ENCODE data around the gene DYNLT2B. TPM values are rescaled to one million over a fixed set of nuclear protein-coding genes. Genes with fewer than 3 reads are reported as not detected.

DYNLT2B gene
- polyA plus RNA-seq, 1 donor from 2014 or later, result 276 TPM

- no peak overlapping the region for H3K9ac ChIP-seq (ENCODE audit: low read length)
- no peak overlapping the region for H3K27ac ChIP-seq (ENCODE audit: low read length)
- no peak overlapping the region for H2AFZ ChIP-seq (ENCODE audit: low read depth, low read length)
- H3F3A ChIP-seq (ENCODE audit: insufficient read depth, low read length, poor library complexity, severe bottlenecking), result no peaks in the 10 kb centered on the region
- no peaks in the 10 kb centered on the region for H3K36me3 ChIP-seq (ENCODE audit: insufficient read depth, low read length)
- H3K9me2 ChIP-seq (ENCODE audit: insufficient read depth, low read length), result no peaks in the 10 kb centered on the region
- no peaks in the 10 kb centered on the region for H3K9me3 ChIP-seq (ENCODE audit: low read length)
- no peak overlapping the region for H3K4me2 ChIP-seq (ENCODE audit: low read length)
- no peaks in the 10 kb centered on the region for H3K27me3 ChIP-seq (ENCODE audit: insufficient read depth, low read depth, low read length)
- TF ChIP-seq TAF1 (IDR thresholded peaks at IDR 0.05; ENCODE audit: low read depth) (no peak), REST (IDR thresholded peaks at IDR 0.05; ENCODE audit: borderline replicate concordance) (no peak), SMC3 (conservative IDR thresholded peaks at IDR 0.05; ENCODE audit: poor library complexity) (no peak), MXI1 (conservative IDR thresholded peaks at IDR 0.05; ENCODE audit: poor library complexity, severe bottlenecking) (no peak), CTCF (IDR thresholded peaks at IDR 0.05; ENCODE audit: poor library complexity, severe bottlenecking) (no peak), EP300 (conservative IDR thresholded peaks at IDR 0.05; ENCODE audit: poor library complexity, severe bottlenecking) (no peak), RAD21 (conservative IDR thresholded peaks at IDR 0.05) (no peak), POLR2AphosphoS5 (IDR thresholded peaks at IDR 0.05) (no peak), EZH2 (IDR thresholded peaks at IDR 0.05; ENCODE audit: borderline replicate concordance, insufficient read depth, low read length, poor library complexity, severe bottlenecking) (no peak)
- H3K4me3 ChIP-seq (ENCODE audit: low read length), result no peak overlapping the region
- H3K79me2 ChIP-seq (replicated peaks; ENCODE audit: insufficient read depth, low read length), result peaks cover 3% of the 10 kb centered on the region
- H4K20me1 ChIP-seq (ENCODE audit: insufficient read depth), result no peaks in the 10 kb centered on the region
Observed at GRCh38 chr3:196255776-196256175, 62.3 kb downstream of the DYNLT2B start.

- H3K4me2 ChIP-seq (ENCODE audit: low read length), result no peak overlapping the region
- no peak overlapping the region for H2AFZ ChIP-seq (ENCODE audit: low read depth, low read length)
- TF ChIP-seq EZH2 (IDR thresholded peaks at IDR 0.05; ENCODE audit: borderline replicate concordance, insufficient read depth, low read length, poor library complexity, severe bottlenecking) (no peak), EP300 (conservative IDR thresholded peaks at IDR 0.05; ENCODE audit: poor library complexity, severe bottlenecking) (no peak), TAF1 (IDR thresholded peaks at IDR 0.05; ENCODE audit: low read depth) (no peak), MXI1 (conservative IDR thresholded peaks at IDR 0.05; ENCODE audit: poor library complexity, severe bottlenecking) (no peak), POLR2AphosphoS5 (IDR thresholded peaks at IDR 0.05) (no peak), CTCF (IDR thresholded peaks at IDR 0.05; ENCODE audit: poor library complexity, severe bottlenecking) (no peak), REST (IDR thresholded peaks at IDR 0.05; ENCODE audit: borderline replicate concordance) (no peak), SMC3 (conservative IDR thresholded peaks at IDR 0.05; ENCODE audit: poor library complexity) (no peak), RAD21 (conservative IDR thresholded peaks at IDR 0.05) (no peak)
- no peaks in the 10 kb centered on the region for H4K20me1 ChIP-seq (ENCODE audit: insufficient read depth)
- H3K4me3 ChIP-seq (ENCODE audit: low read length), result no peak overlapping the region
- no peaks in the 10 kb centered on the region for H3K9me2 ChIP-seq (ENCODE audit: insufficient read depth, low read length)
- H3K27me3 ChIP-seq (ENCODE audit: insufficient read depth, low read depth, low read length), result no peaks in the 10 kb centered on the region
- H3K9ac ChIP-seq (ENCODE audit: low read length), result no peak overlapping the region
- H3K36me3 ChIP-seq (ENCODE audit: insufficient read depth, low read length), result no peaks in the 10 kb centered on the region
- H3K27ac ChIP-seq (ENCODE audit: low read length), result no peak overlapping the region
- H3F3A ChIP-seq (ENCODE audit: insufficient read depth, low read length, poor library complexity, severe bottlenecking), result no peaks in the 10 kb centered on the region
- no peaks in the 10 kb centered on the region for H3K9me3 ChIP-seq (ENCODE audit: low read length)
- no peaks in the 10 kb centered on the region for H3K79me2 ChIP-seq (replicated peaks; ENCODE audit: insufficient read depth, low read length)
Observed at GRCh38 chr3:196254376-196255283, 63.4 kb downstream of the DYNLT2B start.
